NB4 (cell line): ENCODE data around the gene GRID1.

Source experiments
- DNase-seq: peaks from one replicate; pipeline ENCODE4 v3.0.0; 2010; ENCODE audit warnings: low read depth
- H3K4me3 ChIP-seq: one replicate; pipeline ENCODE4 v1.5.1; 2011; ENCODE audit warnings: mild to moderate bottlenecking, low read depth, low read length, moderate library complexity
- CTCF ChIP-seq: IDR thresholded peaks from one replicate; pipeline ENCODE4 v1.5.1; 2012; ENCODE audit warnings: low read depth, low read length
- MAX ChIP-seq: IDR thresholded peaks from 2 replicates; pipeline ENCODE4 v1.6.1; 2011; ENCODE audit warnings: low read depth, low read length
- MYC ChIP-seq: IDR thresholded peaks from 2 replicates; pipeline ENCODE4 v1.6.1; 2011; ENCODE audit warnings: low read depth, low read length
- POLR2A ChIP-seq: IDR thresholded peaks from 2 replicates; pipeline ENCODE4 v1.6.1; 2011; ENCODE audit warnings: mild to moderate bottlenecking; ENCODE audit not compliant: insufficient read length; ENCODE audit errors: extremely low read depth

GRID1 gene

GRCh38 chr10:85650791-85651496 is 715.7 kb downstream of the GRID1 start:
- H3K4me3 ChIP-seq: no peak overlapping the region
- no peak for DNase-seq
- TF ChIP-seq MYC (no peak), CTCF (no peak), MAX (no peak), POLR2A (no peak)

- no peak for DNase-seq
- TF ChIP-seq MAX: no peak
- no peak for TF ChIP-seq CTCF
- TF ChIP-seq POLR2A: no peak
- TF ChIP-seq MYC: no peak
Measured at GRCh38 chr10:85649461-85649860, 717.1 kb downstream of the GRID1 start.

GRCh38 chr10:85648279-85648754 is 718.3 kb downstream of the GRID1 start:
- TF ChIP-seq CTCF (no peak), POLR2A (no peak), MYC (no peak), MAX (no peak)
- no peak overlapping the region for H3K4me3 ChIP-seq
- no peak for DNase-seq

More at GRCh38 chr10:85649461-85649860, 717.1 kb downstream of the GRID1 start:
- no peak overlapping the region for H3K4me3 ChIP-seq

- DNase-seq: no peak
- no peak for TF ChIP-seq MYC
- TF ChIP-seq POLR2A: no peak
- no peak for TF ChIP-seq CTCF
- TF ChIP-seq MAX: no peak
- H3K4me3 ChIP-seq: no peak overlapping the region
Measured at GRCh38 chr10:85647741-85648140, 718.9 kb downstream of the GRID1 start.

GRCh38 chr10:85645926-85646711 is 720.5 kb downstream of the GRID1 start:
- no peak for DNase-seq
- H3K4me3 ChIP-seq: no peak overlapping the region
- TF ChIP-seq POLR2A (no peak), CTCF (no peak), MYC (no peak), MAX (no peak)
